Tibial nerve (tissue), 4 donors: ENCODE data around the gene SAMD1.

Experiments used
- CTCF ChIP-seq, 5 experiments: fragments of 200-600 bp in 3 of 5; fragments of 450-650 bp in 2 of 5; sonication (generic) in 3 of 5; IDR thresholded peaks; one replicate each; pipeline ENCODE4 v1.5.1; 2016 to 2019; ENCODE audit warnings: antibody characterized with exemption in 5 of 5, mild to moderate bottlenecking in 3 of 5, moderate library complexity in 2 of 5
- EP300 ChIP-seq, 2 donors: sonication (generic); formaldehyde crosslinking; IDR thresholded peaks; one replicate each; pipeline ENCODE4 v1.6.1; 2017; ENCODE audit warnings: antibody characterized with exemption in 2 of 2, mild to moderate bottlenecking in 1 of 2
- POLR2A ChIP-seq, 2 donors: fragments of 450-650 bp; IDR thresholded peaks; one replicate each; pipeline ENCODE4 v1.6.1; 2017; ENCODE audit warnings: antibody characterized with exemption in 2 of 2, mild to moderate bottlenecking in 2 of 2, moderate library complexity in 2 of 2

DNA sequence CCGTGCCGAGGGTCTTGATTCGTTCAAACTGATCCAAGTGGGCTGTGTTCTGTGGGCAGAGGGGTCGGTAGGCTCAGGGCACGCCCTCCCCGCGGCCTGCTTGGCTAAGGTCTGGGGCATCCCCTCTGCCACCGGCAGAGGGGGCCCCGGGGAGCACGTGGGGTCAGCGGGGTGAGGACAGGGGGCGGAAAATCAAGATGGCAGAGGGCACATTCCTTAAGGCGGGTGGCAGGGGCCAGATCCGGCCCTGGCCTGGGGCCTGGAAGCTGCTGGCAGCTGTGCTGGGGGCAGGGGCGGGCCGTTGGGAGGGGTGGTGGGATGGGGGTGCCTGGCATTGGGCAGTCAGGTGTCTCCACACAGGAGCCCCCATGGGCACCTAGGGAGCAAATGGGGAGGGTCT lies 16.3 kb upstream of the SAMD1 start:
- TF ChIP-seq CTCF (IDR thresholded peaks at IDR 0.05), result no peak
- TF ChIP-seq EP300 (IDR thresholded peaks at IDR 0.05), result no peak
- no peak for TF ChIP-seq POLR2A (IDR thresholded peaks at IDR 0.05)
